Measurements from ENCODE around the gene ODC1.

Gene ODC1

GRCh38 chr2:10454505-10454904, 6.4 kb upstream of the ODC1 start:
- H2AFZ ChIP-seq (ENCODE audit: low read depth, low read length, severe bottlenecking): no peak overlapping the region
- H3K9ac ChIP-seq (ENCODE audit: low read length): no peak overlapping the region
- no peak overlapping the region for H3K4me2 ChIP-seq (ENCODE audit: low read depth, low read length, poor library complexity, severe bottlenecking)
- H3K9me2 ChIP-seq (replicated peaks; ENCODE audit: insufficient read depth, low read length): no peaks in the 10 kb centered on the region
- TF ChIP-seq EZH2phosphoT487 (conservative IDR thresholded peaks at IDR 0.05; ENCODE audit: low read length): no peak
- TF ChIP-seq CTCF (IDR thresholded peaks at IDR 0.05; ENCODE audit: insufficient read depth, low read length, poor library complexity, severe bottlenecking): no peak
- no peaks in the 10 kb centered on the region for H3K27me3 ChIP-seq (ENCODE audit: low read length)
- no peak overlapping the region for H3K27ac ChIP-seq (ENCODE audit: low read depth, low read length)
- no peaks in the 10 kb centered on the region for H3F3A ChIP-seq (ENCODE audit: insufficient read depth)
- no peaks in the 10 kb centered on the region for H3K9me3 ChIP-seq (ENCODE audit: insufficient read depth, low read length)
- no peaks in the 10 kb centered on the region for H4K20me1 ChIP-seq (ENCODE audit: low read depth, low read length)
- H3K79me2 ChIP-seq (ENCODE audit: insufficient read depth, low read length): no peaks in the 10 kb centered on the region
- H3K4me3 ChIP-seq (ENCODE audit: insufficient read depth, low read length, poor library complexity, severe bottlenecking): no peak overlapping the region
- H3K36me3 ChIP-seq (ENCODE audit: low read length): no peaks in the 10 kb centered on the region

DNA sequence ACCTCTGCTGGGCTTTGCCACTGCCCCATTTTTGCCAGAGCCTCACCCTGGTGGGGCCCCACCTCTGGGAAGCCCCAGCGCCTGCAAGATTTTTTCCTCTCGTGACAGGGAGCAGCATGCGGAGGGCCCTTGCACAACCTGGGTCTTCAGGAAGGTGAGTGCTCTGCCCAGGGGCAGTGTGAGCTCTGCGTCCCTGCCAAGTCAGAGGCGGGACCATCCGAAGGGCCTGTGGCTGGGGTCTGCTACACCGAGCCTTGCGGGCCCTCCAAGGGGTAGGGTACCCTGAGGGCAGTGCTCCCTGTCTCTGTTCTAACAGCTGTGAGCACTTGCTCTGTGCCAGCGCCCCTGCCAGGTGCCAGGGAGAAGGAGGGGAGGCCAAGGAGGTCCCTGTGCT, 5.8 kb upstream of the ODC1 start:
- no peak overlapping the region for H3K27ac ChIP-seq (ENCODE audit: low read depth, low read length)
- H3K9ac ChIP-seq (ENCODE audit: low read length): no peak overlapping the region
- no peak overlapping the region for H2AFZ ChIP-seq (ENCODE audit: low read depth, low read length, severe bottlenecking)
- H3K9me2 ChIP-seq (replicated peaks; ENCODE audit: insufficient read depth, low read length): no peaks in the 10 kb centered on the region
- TF ChIP-seq EZH2phosphoT487 (conservative IDR thresholded peaks at IDR 0.05; ENCODE audit: low read length): no peak
- no peak for TF ChIP-seq CTCF (IDR thresholded peaks at IDR 0.05; ENCODE audit: insufficient read depth, low read length, poor library complexity, severe bottlenecking)
- H3K9me3 ChIP-seq (ENCODE audit: insufficient read depth, low read length): no peaks in the 10 kb centered on the region
- no peak overlapping the region for H3K4me2 ChIP-seq (ENCODE audit: low read depth, low read length, poor library complexity, severe bottlenecking)
- H3K79me2 ChIP-seq (ENCODE audit: insufficient read depth, low read length): no peaks in the 10 kb centered on the region
- no peak overlapping the region for H3K4me3 ChIP-seq (ENCODE audit: insufficient read depth, low read length, poor library complexity, severe bottlenecking)
- H3K27me3 ChIP-seq (ENCODE audit: low read length): no peaks in the 10 kb centered on the region
- no peaks in the 10 kb centered on the region for H3F3A ChIP-seq (ENCODE audit: insufficient read depth)
- no peaks in the 10 kb centered on the region for H4K20me1 ChIP-seq (ENCODE audit: low read depth, low read length)
- H3K36me3 ChIP-seq (ENCODE audit: low read length): no peaks in the 10 kb centered on the region

- no peak overlapping the region for H2AFZ ChIP-seq (ENCODE audit: low read depth, low read length, severe bottlenecking)
- no peaks in the 10 kb centered on the region for H3K27me3 ChIP-seq (ENCODE audit: low read length)
- no peaks in the 10 kb centered on the region for H3K9me2 ChIP-seq (replicated peaks; ENCODE audit: insufficient read depth, low read length)
- H3K4me3 ChIP-seq (ENCODE audit: insufficient read depth, low read length, poor library complexity, severe bottlenecking): no peak overlapping the region
- H4K20me1 ChIP-seq (ENCODE audit: low read depth, low read length): no peaks in the 10 kb centered on the region
- no peak overlapping the region for H3K9ac ChIP-seq (ENCODE audit: low read length)
- no peaks in the 10 kb centered on the region for H3K79me2 ChIP-seq (ENCODE audit: insufficient read depth, low read length)
- no peak for TF ChIP-seq EZH2phosphoT487 (conservative IDR thresholded peaks at IDR 0.05; ENCODE audit: low read length)
- TF ChIP-seq CTCF (IDR thresholded peaks at IDR 0.05; ENCODE audit: insufficient read depth, low read length, poor library complexity, severe bottlenecking): no peak
- no peak overlapping the region for H3K27ac ChIP-seq (ENCODE audit: low read depth, low read length)
- H3F3A ChIP-seq (ENCODE audit: insufficient read depth): no peaks in the 10 kb centered on the region
- H3K36me3 ChIP-seq (ENCODE audit: low read length): no peaks in the 10 kb centered on the region
- no peak overlapping the region for H3K4me2 ChIP-seq (ENCODE audit: low read depth, low read length, poor library complexity, severe bottlenecking)
- H3K9me3 ChIP-seq (ENCODE audit: insufficient read depth, low read length): no peaks in the 10 kb centered on the region
Observed at GRCh38 chr2:10452956-10453904, 5.1 kb upstream of the ODC1 start.

Data from SU-DHL-6 (cell line).